ENCODE measurements around the gene WDR5.

Gene WDR5

GRCh38 chr9:134159566-134160245 is 23.8 kb downstream of the WDR5 start:
- DNase-seq: no peak

DNA sequence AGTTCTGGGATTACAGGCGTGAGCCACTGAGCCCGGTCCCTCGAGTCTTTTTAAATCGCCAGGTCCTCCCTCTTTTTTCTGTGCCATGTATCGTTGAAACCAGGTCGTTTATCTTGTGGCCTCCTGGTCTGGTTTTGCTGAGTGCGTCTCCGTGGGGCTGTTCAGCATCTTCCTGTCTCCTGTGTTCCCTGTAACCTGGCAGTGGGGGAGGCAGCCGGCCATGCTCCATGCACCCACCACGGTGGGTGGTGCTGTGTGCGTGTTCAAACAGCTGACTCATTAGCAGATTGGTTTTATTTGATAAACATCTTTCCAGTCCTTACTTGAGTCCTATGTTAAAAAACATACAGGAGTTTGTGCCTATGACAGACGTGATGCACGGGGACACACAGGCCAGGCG is 25.8 kb downstream of the WDR5 start:
- no peak for DNase-seq

- no peak for DNase-seq
These were observed 26.4 kb downstream of the WDR5 start for GRCh38 chr9:134162212-134162775.

DNA sequence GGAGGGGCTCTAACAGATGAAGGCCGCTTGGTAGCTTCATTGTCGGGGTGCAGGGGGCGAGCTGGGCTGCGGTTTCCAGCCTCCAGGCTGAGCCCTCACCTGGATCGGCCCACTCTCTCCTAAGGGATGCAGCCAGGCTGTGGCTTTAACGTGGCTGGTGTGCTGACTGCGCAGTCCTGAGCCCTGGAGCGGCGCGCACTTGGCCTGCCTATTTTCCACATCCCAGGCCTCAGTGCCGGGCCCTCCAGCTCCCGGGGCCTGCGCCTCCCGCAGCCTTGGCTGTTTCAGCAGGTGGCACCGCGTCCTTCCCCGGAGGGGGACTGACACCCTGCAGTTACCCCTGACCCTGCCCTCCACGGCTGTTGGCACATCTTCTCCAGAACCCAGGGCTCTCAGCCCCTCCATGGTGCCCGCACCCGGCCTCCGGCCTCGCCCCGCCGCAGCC is 27.1 kb downstream of the WDR5 start:
- DNase-seq: no peak

DNA sequence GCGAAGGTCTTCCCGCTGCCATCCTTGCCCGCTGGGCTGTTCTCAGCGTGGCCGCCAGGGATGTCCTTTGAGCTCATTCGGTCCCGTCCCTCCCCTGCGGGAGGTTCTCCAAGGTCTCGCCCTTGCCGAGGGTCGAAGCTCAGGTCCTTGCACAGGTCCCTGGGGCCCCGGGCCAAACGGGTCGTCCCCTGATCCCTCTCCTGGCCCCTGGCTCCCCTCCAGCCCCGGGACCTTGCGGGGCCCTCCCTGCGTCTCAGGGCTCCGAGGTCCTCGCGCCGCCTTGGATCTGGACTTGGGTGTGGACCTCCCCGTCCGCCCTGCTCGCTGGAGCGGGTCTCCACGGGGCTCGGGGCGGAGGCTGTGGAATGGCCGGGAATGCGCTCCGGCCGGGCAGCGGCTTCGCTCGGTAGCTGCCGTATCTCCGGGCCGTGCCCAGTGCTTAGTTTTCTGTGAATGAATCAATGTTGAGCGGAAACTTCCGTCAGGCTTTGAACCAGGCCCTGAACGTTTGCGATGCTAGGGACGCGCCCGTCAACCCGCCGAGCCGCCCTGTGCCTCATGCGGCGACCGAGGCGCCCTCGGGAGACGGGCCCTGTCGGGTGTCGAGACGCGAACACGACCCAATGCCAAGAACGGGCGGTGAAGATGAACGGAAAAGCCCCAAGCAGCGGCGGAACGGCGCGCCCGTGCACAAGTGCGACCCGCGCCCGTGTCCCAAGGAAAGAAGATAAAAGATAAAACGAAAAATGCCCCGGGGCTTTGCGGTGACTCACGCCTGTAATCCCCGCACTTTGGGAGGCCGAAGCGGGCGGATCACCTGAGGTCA is 27.7 kb downstream of the WDR5 start:
- DNase-seq: peak; percentile 51

DNA sequence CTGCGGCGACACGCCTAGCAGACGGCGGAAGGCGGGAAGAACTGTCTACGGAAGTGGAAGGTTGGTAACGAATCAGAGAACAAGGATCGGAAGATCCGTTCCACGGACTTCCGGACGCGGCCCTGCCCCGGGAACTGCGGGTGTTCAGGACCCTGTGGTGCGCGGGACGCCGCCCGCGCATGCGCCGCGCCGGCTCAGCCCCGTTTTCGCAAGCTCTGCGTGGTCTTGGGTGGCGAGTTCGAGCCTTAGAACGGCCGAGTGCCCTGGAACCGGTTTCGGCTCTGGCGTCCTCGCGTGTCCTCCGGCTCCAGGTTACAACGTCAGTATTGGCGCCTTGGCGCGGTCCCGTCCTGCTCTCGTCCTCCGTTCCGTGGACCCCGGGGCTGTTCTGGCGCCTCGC is 29.0 kb downstream of the WDR5 start:
- DNase-seq: no peak

DNA sequence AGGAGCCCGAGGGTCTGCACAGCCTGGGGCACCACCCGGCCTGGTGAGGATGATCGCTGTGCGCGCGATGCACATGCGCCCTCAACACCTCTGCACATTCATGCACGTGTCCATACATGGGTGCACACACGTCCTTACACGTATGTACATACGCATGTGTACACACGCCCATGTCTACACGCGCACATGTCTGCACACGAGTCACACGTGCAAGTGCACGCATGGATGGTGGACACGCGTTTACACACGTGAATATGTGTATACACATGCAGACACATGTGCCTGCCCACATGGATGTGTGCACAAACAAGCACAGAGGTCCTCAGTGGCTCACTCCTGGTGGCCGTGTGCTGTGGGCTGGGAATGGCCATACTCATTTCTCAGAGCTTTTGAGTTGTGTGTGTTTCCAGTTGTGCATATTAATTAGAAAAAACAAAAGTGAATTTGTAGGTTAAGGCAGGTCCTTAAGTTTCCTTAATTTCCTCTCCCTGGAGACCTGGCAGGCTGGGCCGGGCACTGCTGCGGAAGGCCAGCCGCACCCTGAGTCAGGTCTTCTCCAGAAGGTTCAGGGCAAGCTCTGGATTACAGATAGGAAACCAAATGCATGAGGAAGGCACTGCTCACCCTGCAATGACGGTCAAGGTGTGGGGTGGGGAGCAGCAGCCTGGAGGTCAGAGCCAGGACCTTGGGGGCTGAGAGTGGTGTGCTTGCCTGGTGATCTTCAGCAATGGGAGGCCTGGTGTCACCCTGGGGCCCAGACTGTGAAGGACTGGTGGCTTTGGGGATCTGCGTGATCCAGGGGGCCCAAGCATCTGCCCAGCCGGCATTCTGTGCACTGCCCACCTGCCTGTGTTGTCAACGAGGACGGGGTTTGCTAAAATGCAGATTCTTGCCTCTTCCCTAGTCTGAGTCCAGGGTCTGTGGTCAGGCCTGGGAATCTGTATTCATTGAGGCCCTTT is 29.8 kb downstream of the WDR5 start:
- DNase-seq: peak; percentile 36

DNA sequence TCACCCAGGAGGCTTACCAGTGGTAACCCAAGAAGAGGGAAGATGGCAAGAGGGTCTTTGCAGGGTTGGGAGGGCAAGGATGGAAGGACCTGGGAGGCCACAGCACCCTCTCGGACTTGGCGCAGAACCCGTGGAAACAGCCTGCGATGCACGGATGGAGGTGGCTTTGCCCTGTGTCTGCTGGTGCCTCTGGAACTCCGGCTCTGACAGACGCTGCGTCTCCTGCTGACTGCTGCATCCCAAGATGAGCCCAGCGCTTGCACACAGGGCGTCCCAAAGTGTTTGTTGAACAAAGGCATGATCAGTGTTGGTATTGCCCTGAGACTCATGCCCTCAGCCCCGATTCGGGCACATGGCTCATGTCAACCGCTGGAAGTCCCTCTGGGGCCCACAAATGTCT is 30.5 kb downstream of the WDR5 start:
- DNase-seq: no peak

GRCh38 chr9:134167530-134167931 is 31.6 kb downstream of the WDR5 start:
- peak; percentile 60 for DNase-seq

- DNase-seq: no peak
These were observed 33.1 kb downstream of the WDR5 start for GRCh38 chr9:134168757-134169550.

GRCh38 chr9:134169724-134170401 is 34.0 kb downstream of the WDR5 start:
- no peak for DNase-seq

DNA sequence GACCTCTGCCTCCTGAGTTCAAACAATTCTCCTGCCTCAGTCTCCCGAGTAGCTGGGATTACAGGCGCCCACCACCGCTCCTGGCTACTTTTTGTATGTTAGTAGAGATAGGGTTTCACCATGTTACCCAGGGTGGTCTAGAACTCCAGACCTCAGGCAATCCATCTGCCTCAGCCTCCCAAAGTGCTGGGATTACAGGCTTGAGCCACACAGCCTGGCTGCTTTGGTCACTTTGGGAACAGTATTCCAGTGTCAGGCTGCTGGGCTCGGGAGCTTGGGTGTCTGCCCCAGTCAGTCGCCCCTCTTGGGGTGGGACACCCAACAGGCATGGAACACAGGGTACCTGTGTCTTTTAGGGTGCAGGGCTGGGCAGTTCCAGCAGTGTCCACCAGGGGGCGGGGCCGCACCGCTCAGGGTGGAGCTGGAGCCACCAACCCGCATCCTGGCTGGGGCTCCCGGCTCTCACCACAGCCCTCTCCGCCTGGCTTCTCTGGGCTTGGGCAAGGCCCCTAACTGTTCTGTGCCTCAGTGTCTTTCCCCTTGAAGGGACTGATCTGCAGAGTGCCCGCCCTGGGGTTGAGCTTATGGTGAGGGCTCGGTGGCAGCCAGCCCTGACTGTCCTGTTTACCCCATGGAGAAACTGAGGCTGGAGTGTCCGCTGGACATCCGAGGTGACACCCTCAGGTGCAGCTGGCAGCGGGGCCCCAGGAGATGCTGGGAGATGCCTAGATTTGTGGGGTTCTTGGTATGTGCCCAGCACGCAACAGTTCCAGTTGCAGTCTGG is 34.8 kb downstream of the WDR5 start:
- DNase-seq: no peak

DNA sequence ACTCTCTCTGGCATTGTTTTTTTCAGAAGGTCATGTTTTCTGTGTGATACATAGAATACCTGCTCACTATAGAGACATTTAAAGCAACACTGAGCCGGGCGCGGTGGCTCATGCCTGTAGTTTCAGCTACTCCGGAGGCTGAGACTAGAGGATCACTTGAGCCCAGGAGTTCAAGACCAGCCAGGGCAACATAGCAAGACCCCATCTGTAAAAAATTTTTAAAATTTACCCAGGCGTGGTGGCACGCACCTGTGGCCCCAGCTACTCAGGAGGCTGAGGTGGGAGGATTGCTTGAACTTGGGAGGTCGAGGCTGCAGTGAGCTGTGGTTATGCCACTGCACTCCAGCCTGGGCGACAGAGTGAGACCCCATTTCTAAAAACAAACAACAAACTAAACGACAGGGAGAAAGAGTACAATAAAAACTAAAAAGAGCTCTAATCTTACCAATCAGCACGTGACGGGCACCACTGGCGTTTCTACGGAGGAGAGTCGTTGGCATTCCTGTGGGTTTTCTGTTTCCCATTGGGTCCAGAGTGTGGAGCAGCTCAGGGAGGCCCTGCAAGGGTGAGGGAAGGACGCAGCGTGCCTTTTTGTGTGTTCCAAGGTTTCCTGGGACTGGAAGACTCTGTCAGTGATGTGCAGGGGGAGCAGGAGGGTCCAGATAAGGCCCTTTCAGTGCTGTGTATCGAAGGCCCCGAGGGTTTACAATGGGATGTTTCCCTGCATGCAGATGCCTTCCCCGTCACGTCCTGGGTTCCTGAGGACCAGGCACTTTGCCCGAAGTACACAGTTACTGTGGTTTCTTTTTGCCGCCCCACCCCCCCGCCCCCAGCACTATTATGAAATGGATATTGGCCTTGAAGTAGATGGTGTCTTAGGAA is 35.7 kb downstream of the WDR5 start:
- peak; percentile 82 for DNase-seq

DNA sequence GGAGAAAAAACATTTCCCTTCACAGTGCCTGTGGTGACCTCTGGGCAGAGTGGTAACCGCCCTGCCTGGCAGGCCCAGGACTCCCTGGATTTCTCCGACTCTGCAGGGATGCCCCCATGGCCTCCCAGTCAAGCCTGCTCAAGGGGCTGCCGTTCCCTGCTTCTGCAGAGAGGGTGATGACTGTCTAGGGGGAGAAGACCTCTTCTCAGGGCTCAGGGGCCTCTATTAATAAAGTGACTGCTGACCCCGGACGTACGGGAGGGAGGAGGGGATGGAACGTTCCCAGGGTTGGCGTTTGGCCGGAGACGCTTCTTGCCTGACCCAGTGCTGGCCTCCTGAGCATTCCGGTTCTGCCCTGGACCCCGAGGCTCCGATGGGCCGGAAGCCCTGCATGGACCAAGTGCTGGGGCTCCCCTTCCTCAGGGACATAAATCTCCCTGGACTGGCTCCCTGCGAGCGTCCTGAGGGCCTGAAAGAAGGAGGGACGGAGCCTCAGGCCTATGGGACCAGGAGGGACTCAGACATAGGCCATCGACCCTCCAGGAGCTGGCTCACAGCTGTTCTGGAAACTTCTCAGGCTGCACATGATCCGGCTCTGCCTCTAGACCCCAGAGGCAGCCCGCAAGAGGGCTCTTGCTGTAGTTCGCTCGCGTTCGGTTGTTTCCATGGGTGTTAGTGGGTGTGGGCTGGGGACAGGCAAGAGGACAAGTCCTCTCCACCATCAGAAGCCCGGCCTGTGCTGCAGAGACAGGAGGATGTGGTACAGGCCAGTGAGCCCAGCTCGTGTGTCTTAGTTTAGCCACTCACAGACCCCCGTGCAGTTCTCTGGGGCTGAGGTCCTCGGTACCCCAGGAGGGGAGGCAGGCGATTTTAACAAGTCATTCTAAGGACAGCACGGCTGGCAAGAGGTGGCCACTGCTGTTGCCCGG is 36.6 kb downstream of the WDR5 start:
- no peak for DNase-seq

DNA sequence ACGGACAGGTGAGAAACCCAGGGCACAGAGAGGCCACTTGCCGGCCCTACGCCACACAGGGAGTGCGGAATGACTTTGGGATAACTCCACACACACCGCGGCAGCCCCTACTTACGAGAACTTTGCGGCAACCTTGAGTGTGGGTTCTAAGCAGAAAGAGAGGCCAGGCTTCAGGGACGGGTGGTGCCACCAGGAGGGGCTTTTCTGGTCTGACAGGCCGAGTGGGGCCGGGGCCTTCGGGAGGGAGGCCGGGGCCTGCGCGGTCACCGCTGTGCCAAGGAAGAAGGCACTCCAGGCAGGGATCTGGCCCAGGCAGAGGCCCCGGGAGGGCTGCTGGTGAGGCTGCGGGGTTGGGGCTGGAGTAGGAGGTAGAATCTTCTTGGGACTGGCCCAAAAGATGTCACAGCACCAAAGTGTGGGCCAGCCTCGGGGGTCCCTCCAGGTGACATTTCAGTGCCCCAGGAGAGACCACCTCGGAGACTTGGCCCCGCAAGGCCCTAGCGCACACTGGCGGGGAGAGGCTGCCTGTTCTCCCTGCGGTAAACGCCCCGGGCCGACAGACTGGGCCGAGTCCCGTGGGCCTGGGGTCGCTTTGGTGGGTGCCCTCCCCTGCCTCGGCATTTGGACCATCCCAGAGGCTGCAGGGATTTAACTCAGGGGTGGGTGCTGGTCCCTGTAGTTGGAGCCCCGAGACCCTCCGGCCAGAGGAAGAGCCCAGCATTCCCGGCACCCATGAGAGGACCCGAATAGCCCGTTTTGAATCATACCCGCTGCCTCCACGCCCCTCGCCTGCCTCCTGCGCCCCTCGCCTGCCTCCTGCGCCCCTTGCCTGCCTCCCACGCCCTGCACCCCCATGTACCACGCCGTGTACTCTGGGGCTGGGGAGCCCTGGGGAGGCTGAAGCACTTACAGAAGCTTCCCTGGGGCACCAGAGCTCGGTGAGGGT is 37.5 kb downstream of the WDR5 start:
- no peak for DNase-seq

GRCh38 chr9:134174073-134174449 is 38.2 kb downstream of the WDR5 start:
- no peak for DNase-seq

All from fibroblast of skin of right quadriceps (primary cell).